D721Med (cell line): ENCODE data around the gene SH3BP2.

ENCODE experiments used
- DNase-seq: peaks from one replicate; pipeline ENCODE4 v3.0.0; 2011; ENCODE audit warnings: low spot score; ENCODE audit not compliant: insufficient read length
- FAIRE-seq: peaks from 2 replicates; lab custom pipeline; 2011; peaks lifted over from hg19 to GRCh38; lab: Jason Lieb, UNC
- TF ChIP-seq, protein P1 (sequence below): IDR thresholded peaks from 2 replicates; pipeline ENCODE4 v1.5.1; 2012; ENCODE audit warnings: mild to moderate bottlenecking, control low read depth; ENCODE audit not compliant: insufficient read depth; ENCODE audit errors: missing control alignments

Gene SH3BP2

GRCh38 chr4:2886161-2886560 is 93.3 kb downstream of the SH3BP2 start:
- DNase-seq: peak; percentile 46
- peak; percentile 95 for FAIRE-seq
- TF ChIP-seq, protein P1, sequence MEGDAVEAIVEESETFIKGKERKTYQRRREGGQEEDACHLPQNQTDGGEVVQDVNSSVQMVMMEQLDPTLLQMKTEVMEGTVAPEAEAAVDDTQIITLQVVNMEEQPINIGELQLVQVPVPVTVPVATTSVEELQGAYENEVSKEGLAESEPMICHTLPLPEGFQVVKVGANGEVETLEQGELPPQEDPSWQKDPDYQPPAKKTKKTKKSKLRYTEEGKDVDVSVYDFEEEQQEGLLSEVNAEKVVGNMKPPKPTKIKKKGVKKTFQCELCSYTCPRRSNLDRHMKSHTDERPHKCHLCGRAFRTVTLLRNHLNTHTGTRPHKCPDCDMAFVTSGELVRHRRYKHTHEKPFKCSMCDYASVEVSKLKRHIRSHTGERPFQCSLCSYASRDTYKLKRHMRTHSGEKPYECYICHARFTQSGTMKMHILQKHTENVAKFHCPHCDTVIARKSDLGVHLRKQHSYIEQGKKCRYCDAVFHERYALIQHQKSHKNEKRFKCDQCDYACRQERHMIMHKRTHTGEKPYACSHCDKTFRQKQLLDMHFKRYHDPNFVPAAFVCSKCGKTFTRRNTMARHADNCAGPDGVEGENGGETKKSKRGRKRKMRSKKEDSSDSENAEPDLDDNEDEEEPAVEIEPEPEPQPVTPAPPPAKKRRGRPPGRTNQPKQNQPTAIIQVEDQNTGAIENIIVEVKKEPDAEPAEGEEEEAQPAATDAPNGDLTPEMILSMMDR: no peak

DNA sequence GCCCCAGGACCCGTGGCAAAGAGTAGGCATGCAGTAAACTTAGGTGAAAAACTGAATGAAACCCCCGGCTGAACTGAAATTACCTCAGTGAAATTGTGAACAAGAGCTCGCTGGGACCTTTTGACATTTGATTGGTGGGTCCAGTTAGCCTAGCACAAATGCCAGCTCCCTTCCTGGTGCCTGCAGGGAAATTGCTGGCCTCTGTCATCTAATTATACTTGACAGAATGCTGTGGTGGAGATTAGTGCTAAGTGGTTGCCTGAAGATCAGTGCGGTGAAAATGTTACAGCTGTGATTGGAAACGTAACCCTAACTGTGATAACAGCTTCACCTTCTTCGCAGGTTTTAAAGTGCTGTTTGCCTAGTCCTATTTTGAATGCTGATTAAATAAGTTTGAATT is 93.7 kb downstream of the SH3BP2 start:
- TF ChIP-seq, protein P1: no peak
- DNase-seq (no peak), FAIRE-seq (peak; percentile 82)

DNA sequence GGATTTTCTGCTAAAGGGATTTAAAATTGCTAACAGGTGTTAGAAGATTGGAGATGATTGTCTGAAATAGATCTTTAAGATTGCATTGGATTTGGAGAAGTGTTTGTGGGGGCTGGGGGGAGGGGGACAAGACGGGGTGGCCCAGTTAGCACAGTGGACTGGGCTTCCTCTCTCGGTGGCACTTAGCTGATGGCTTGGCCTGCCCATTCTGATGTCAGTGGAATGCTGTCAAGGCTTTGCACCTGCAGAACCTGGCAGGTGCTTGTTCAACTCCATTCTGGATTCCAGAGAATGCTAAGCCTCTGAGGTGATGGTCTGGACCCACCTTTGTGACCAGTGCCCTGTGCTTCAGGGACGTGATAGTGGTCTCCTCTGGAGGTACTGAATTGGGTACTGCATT is 94.5 kb downstream of the SH3BP2 start:
- DNase-seq (peak; percentile 43), FAIRE-seq (no peak)
- TF ChIP-seq, protein P1: no peak

DNA sequence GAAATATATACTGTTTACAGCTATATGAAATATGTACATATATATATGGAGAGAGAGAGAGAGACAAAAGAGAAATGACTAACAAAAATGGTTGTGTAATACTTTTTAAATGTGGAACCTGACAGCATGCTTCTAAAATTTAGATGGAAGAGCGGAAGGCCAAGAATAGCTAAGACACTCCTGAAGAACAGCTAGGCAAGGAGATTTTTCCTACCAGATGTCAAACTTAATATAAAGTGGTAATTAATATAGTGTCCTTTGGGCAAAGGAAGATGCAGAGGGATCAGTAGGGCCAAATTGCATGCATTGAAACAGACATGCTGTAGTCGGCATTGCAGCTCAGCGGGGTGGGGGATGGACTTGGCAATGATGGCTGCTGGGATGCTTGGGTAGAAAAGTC is 96.0 kb downstream of the SH3BP2 start:
- DNase-seq (no peak), FAIRE-seq (no peak)
- TF ChIP-seq, protein P1: no peak
